GM19372 (cell line): ENCODE data around the gene C3orf38.
"Not testable (repeated sequence)": the region's sequence is repeated elsewhere in the genome, so short reads cannot be mapped to it uniquely, and the experiment has no call there.

Experiments used
- ATAC-seq: cut with Tn5 transposase; IDR thresholded peaks from one replicate; pipeline ENCODE4 v1.9.1; 2021; ENCODE audit warnings: mild to moderate bottlenecking, low read depth, moderate library complexity; ENCODE audit not compliant: unreplicated experiment

The C3orf38 gene

GRCh38 chr3:88149509-88150362 lies at the start of gene C3orf38:
Gene C3orf38, plus strand, starts transcription at chr3:88149959. Its CDS starts 94 bp downstream, at chr3:88150053.
- ATAC-seq = peak; percentile 73

GRCh38 chr3:88101142-88101541 lies 48.6 kb upstream of the C3orf38 start:
- peak; percentile 78 for ATAC-seq

GRCh38 chr3:88105325-88105724 lies 44.4 kb upstream of the C3orf38 start:
- ATAC-seq = no peak

GRCh38 chr3:88112289-88112688 lies 37.5 kb upstream of the C3orf38 start:
- no peak for ATAC-seq

- ATAC-seq = peak; percentile 89
Measured at GRCh38 chr3:88113311-88114162, 36.2 kb upstream of the C3orf38 start.

GRCh38 chr3:88114878-88115549 lies 34.7 kb upstream of the C3orf38 start:
- ATAC-seq = no peak

GRCh38 chr3:88117683-88118082 lies 32.1 kb upstream of the C3orf38 start:
- no peak for ATAC-seq

GRCh38 chr3:88118603-88119002 lies 31.2 kb upstream of the C3orf38 start:
- not testable (repeated sequence) for ATAC-seq

- no peak for ATAC-seq
Measured at GRCh38 chr3:88123526-88123925, 26.2 kb upstream of the C3orf38 start.

GRCh38 chr3:88131695-88132094 lies 18.1 kb upstream of the C3orf38 start:
- ATAC-seq = no peak

- ATAC-seq = no peak
Measured at GRCh38 chr3:88132894-88133293, 16.9 kb upstream of the C3orf38 start.

- no peak for ATAC-seq
Measured at GRCh38 chr3:88133711-88134263, 16.0 kb upstream of the C3orf38 start.

GRCh38 chr3:88137836-88138235 lies 11.9 kb upstream of the C3orf38 start:
- no peak for ATAC-seq

GRCh38 chr3:88141458-88142083 lies 8.2 kb upstream of the C3orf38 start:
- peak; percentile 3 for ATAC-seq

GRCh38 chr3:88142094-88142624 lies 7.6 kb upstream of the C3orf38 start:
- peak; percentile 50 for ATAC-seq

- ATAC-seq = no peak
Measured at GRCh38 chr3:88147261-88147660, 2.5 kb upstream of the C3orf38 start.

GRCh38 chr3:88148651-88149050 lies 1.1 kb upstream of the C3orf38 start:
- ATAC-seq = no peak

GRCh38 chr3:88149101-88149508 lies 654 bp upstream of the C3orf38 start:
- peak; percentile 22 for ATAC-seq

GRCh38 chr3:88150371-88150770 lies 612 bp downstream of the C3orf38 start:
- ATAC-seq = peak; percentile 16

GRCh38 chr3:88150806-88151205 lies 1.0 kb downstream of the C3orf38 start:
- ATAC-seq = no peak
